ENCODE data around the gene GSTCD. TPM values are rescaled to one million over a fixed set of nuclear protein-coding genes. Genes with fewer than 3 reads are reported as not detected.

Gene GSTCD
- total RNA-seq, 1 experiment from 2014 or later, result 21.7 TPM

DNA sequence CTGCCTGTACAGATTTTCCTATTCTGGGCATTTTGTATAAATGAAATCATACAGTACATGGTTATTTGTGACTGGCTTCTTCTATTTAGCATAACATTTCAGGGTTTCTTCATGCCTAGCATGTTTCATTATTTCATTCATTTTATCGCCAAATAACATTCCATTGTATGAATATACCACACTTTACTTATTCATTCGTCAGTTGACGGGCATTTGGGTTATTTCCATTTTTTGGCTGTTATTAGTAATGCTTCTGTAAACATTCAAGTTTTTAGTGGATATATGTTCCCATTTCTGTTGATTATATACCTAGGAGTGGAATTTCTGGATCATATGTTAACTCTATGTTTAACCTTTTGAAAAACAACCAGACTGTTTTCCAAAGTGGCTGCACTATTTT lies 47.6 kb upstream of the GSTCD start:
- Mint-ChIP-seq H3K4me3 (no peak overlapping the region), H3K36me3 (no peaks in the 10 kb centered on the region), H3K9me3 (no peaks in the 10 kb centered on the region), H3K27ac (no peak overlapping the region), H3K27me3 (ENCODE audit: low read depth) (no peaks in the 10 kb centered on the region), H3K4me1 (no peaks in the 10 kb centered on the region)
- ChIA-PET POLR2A (no interaction called here), CTCF (no interaction called here)
- TF ChIP-seq ZNF396 (CRISPR knock-in tag; IDR thresholded peaks at IDR 0.05; ENCODE audit: borderline replicate concordance) (no peak), ZNF121 (CRISPR knock-in tag; IDR thresholded peaks at IDR 0.05) (no peak)
- TF ChIP-seq, protein P1, sequence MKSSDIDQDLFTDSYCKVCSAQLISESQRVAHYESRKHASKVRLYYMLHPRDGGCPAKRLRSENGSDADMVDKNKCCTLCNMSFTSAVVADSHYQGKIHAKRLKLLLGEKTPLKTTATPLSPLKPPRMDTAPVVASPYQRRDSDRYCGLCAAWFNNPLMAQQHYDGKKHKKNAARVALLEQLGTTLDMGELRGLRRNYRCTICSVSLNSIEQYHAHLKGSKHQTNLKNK (CRISPR knock-in tag; IDR thresholded peaks at IDR 0.05), result no peak
- ATAC-seq, result no peak
- no peak for DNase-seq (ENCODE audit: low spot score)

DNA sequence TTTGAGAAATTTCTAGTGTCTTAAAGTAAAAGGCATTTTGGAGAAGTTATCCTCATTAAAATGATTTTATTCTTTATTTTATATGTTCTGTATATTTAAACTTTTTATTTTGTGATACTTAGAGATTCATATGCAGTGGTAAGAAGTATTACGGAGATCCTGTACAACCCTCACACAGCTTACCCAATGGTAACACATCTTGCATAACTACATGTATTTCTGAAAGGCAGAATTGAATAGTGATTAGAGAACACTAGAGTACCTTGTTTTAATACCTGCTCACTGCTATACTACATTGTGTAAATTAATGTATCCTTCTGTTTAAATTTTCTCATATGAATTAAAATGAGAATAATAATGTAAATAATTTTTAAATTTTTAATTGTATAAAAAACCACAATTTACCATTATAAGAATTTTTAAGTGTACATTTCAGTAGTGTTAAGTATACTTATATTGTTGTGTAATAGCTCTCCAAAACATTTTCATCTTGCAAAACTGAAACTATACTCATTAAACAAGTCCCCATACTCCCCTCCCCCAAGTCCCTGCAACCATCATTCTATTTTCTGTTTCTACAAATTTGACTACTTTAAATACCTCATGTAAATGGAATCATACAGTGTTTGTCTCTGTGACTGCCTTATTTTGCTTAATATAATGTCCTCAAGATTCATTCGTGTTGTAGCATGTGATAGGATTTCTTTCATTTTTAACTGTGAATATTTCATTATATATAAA lies 45.5 kb upstream of the GSTCD start:
- Mint-ChIP-seq H3K4me3 (no peak overlapping the region), H3K4me1 (no peaks in the 10 kb centered on the region), H3K36me3 (no peaks in the 10 kb centered on the region), H3K27me3 (ENCODE audit: low read depth) (no peaks in the 10 kb centered on the region), H3K9me3 (no peaks in the 10 kb centered on the region), H3K27ac (no peak overlapping the region)
- TF ChIP-seq ZBTB21 (CRISPR knock-in tag; IDR thresholded peaks at IDR 0.05; ENCODE audit: borderline replicate concordance), result no peak
- TF ChIP-seq ZNF423 (CRISPR knock-in tag; IDR thresholded peaks at IDR 0.05), result no peak
- no peak for TF ChIP-seq TEAD4 (CRISPR knock-in tag; IDR thresholded peaks at IDR 0.05)
- TF ChIP-seq, protein P2, sequence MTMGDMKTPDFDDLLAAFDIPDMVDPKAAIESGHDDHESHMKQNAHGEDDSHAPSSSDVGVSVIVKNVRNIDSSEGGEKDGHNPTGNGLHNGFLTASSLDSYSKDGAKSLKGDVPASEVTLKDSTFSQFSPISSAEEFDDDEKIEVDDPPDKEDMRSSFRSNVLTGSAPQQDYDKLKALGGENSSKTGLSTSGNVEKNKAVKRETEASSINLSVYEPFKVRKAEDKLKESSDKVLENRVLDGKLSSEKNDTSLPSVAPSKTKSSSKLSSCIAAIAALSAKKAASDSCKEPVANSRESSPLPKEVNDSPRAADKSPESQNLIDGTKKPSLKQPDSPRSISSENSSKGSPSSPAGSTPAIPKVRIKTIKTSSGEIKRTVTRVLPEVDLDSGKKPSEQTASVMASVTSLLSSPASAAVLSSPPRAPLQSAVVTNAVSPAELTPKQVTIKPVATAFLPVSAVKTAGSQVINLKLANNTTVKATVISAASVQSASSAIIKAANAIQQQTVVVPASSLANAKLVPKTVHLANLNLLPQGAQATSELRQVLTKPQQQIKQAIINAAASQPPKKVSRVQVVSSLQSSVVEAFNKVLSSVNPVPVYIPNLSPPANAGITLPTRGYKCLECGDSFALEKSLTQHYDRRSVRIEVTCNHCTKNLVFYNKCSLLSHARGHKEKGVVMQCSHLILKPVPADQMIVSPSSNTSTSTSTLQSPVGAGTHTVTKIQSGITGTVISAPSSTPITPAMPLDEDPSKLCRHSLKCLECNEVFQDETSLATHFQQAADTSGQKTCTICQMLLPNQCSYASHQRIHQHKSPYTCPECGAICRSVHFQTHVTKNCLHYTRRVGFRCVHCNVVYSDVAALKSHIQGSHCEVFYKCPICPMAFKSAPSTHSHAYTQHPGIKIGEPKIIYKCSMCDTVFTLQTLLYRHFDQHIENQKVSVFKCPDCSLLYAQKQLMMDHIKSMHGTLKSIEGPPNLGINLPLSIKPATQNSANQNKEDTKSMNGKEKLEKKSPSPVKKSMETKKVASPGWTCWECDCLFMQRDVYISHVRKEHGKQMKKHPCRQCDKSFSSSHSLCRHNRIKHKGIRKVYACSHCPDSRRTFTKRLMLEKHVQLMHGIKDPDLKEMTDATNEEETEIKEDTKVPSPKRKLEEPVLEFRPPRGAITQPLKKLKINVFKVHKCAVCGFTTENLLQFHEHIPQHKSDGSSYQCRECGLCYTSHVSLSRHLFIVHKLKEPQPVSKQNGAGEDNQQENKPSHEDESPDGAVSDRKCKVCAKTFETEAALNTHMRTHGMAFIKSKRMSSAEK (CRISPR knock-in tag; IDR thresholded peaks at IDR 0.05; ENCODE audit: borderline replicate concordance), result no peak
- TF ChIP-seq, protein P3, sequence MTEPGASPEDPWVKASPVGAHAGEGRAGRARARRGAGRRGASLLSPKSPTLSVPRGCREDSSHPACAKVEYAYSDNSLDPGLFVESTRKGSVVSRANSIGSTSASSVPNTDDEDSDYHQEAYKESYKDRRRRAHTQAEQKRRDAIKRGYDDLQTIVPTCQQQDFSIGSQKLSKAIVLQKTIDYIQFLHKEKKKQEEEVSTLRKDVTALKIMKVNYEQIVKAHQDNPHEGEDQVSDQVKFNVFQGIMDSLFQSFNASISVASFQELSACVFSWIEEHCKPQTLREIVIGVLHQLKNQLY (CRISPR knock-in tag; IDR thresholded peaks at IDR 0.05), result no peak
- TF ChIP-seq ZNF396 (CRISPR knock-in tag; IDR thresholded peaks at IDR 0.05; ENCODE audit: borderline replicate concordance), result no peak
- TF ChIP-seq SP1 (CRISPR knock-in tag; conservative IDR thresholded peaks at IDR 0.05), result no peak
- TF ChIP-seq NR2C2 (CRISPR knock-in tag; IDR thresholded peaks at IDR 0.05), result no peak
- TF ChIP-seq KAT7 (CRISPR knock-in tag; IDR thresholded peaks at IDR 0.05; ENCODE audit: borderline replicate concordance), result no peak
- TF ChIP-seq TEAD1 (CRISPR knock-in tag; IDR thresholded peaks at IDR 0.05), result no peak
- TF ChIP-seq ZNF138 (CRISPR knock-in tag; conservative IDR thresholded peaks at IDR 0.05), result no peak
- TF ChIP-seq SOX15 (CRISPR knock-in tag; IDR thresholded peaks at IDR 0.05), result no peak
- TF ChIP-seq, protein P4, sequence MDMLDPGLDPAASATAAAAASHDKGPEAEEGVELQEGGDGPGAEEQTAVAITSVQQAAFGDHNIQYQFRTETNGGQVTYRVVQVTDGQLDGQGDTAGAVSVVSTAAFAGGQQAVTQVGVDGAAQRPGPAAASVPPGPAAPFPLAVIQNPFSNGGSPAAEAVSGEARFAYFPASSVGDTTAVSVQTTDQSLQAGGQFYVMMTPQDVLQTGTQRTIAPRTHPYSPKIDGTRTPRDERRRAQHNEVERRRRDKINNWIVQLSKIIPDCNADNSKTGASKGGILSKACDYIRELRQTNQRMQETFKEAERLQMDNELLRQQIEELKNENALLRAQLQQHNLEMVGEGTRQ (CRISPR knock-in tag; IDR thresholded peaks at IDR 0.05), result no peak
- TF ChIP-seq NR1H2 (CRISPR knock-in tag; IDR thresholded peaks at IDR 0.05), result no peak
- no peak for TF ChIP-seq EMX1 (CRISPR knock-in tag; IDR thresholded peaks at IDR 0.05)
- TF ChIP-seq, protein P5, sequence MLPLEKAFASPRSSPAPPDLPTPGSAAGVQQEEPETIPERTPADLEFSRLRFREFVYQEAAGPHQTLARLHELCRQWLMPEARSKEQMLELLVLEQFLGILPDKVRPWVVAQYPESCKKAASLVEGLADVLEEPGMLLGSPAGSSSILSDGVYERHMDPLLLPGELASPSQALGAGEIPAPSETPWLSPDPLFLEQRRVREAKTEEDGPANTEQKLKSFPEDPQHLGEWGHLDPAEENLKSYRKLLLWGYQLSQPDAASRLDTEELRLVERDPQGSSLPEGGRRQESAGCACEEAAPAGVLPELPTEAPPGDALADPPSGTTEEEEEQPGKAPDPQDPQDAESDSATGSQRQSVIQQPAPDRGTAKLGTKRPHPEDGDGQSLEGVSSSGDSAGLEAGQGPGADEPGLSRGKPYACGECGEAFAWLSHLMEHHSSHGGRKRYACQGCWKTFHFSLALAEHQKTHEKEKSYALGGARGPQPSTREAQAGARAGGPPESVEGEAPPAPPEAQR (CRISPR knock-in tag; IDR thresholded peaks at IDR 0.05), result no peak
- ChIA-PET CTCF (no interaction called here), POLR2A (no interaction called here)
- ATAC-seq (no peak), DNase-seq (ENCODE audit: low spot score) (no peak)

Measured in WTC11 (cell line).